GM12878 (cell line): ENCODE data around the gene CDH1. TPM values are rescaled to one million over a fixed set of nuclear protein-coding genes. Genes with fewer than 3 reads are reported as not detected.
A peak's percentile ranks its signal among the peaks of the same experiment; 100 is the strongest.

ENCODE experiments used
- ATAC-seq: fragments of 200-7000 bp; cut with Tn5 transposase; 3 replicates; pipeline ENCODE4 v1.9.1; 2020; ENCODE audit warnings: mild to moderate bottlenecking, moderate library complexity
- BruUV-seq: library from RNA; stranded (reverse); fragments of 400-500 nt; replicated peaks from 2 replicates; lab custom pipeline; 2021; lab: Mats Ljungman, UMichigan
- CTCF ChIA-PET: fragments of 300-600 bp; sonication (Branson Sonifier 250); formaldehyde crosslinking; extraction: SDS; loops from one replicate; lab custom pipeline; 2021; ENCODE audit warnings: inconsistent platforms; lab: Yijun Ruan, JAX
- POLR2A ChIA-PET: fragments of 350-600 bp; formaldehyde crosslinking; extraction: SDS; loops from one replicate; lab custom pipeline; 2021; ENCODE audit warnings: inconsistent platforms; lab: Charles Lee
- RAD21 ChIA-PET: fragments of 300-600 bp; sonication (Branson Sonifier 250); formaldehyde crosslinking; loops from one replicate; lab custom pipeline; 2023; ENCODE audit warnings: antibody characterized with exemption; ENCODE audit not compliant: unreplicated experiment; lab: Charles Lee
- SMC1A ChIA-PET: fragments of 300-600 bp; sonication (Branson Sonifier 250); formaldehyde crosslinking; loops from one replicate; lab custom pipeline; 2023; ENCODE audit not compliant: unreplicated experiment, uncharacterized antibody; lab: Charles Lee
- DNase-seq: peaks from one replicate; pipeline ENCODE4 v3.0.0-alpha.2; 2011; ENCODE audit warnings: low read depth, low spot score
- FAIRE-seq: peaks from 3 replicates; lab custom pipeline; 2011; peaks lifted over from hg19 to GRCh38; lab: Jason Lieb, UNC
- H2AFZ ChIP-seq: 2 replicates; pipeline ENCODE4 v1.6.0; 2011; ENCODE audit warnings: low read depth, low read length, control low read depth; ENCODE audit not compliant: control insufficient read depth
- H3K27ac ChIP-seq: 2 replicates; pipeline ENCODE4 v1.5.1; 2011; ENCODE audit warnings: control low read depth; ENCODE audit not compliant: control insufficient read depth, insufficient read depth
- H3K27me3 ChIP-seq, 2 experiments: replicated peaks in 1 of 2; 2 replicates each; pipeline versions ENCODE4 v1.6.0 to v1.6.1; 2011; ENCODE audit warnings: low read length in 1 of 2; ENCODE audit not compliant: control insufficient read depth in 2 of 2, insufficient read depth in 2 of 2
- H3K36me3 ChIP-seq, 2 experiments: 2 replicates each; pipeline ENCODE4 v1.5.1; 2011; ENCODE audit warnings: low read length in 1 of 2; ENCODE audit not compliant: control insufficient read depth in 2 of 2, insufficient read depth in 2 of 2
- H3K4me1 ChIP-seq: 2 replicates; pipeline ENCODE4 v1.6.1; 2011; ENCODE audit warnings: mild to moderate bottlenecking, low read length, moderate library complexity, mixed read lengths; ENCODE audit not compliant: control insufficient read depth, insufficient read depth
- H3K4me2 ChIP-seq: 2 replicates; pipeline ENCODE4 v1.6.0; 2011; ENCODE audit warnings: control low read depth; ENCODE audit not compliant: control insufficient read depth, insufficient read depth
- H3K4me3 ChIP-seq: fragments of 200-600 bp; sonication (generic); 2 replicates; pipeline ENCODE4 v1.5.1; 2016
- H3K79me2 ChIP-seq: 2 replicates; pipeline ENCODE4 v1.6.0; 2011; ENCODE audit warnings: low read length; ENCODE audit not compliant: control insufficient read depth, insufficient read depth
- H3K9ac ChIP-seq: 2 replicates; pipeline ENCODE4 v1.8.0; 2011; ENCODE audit warnings: low read length, control low read depth, mixed read lengths; ENCODE audit not compliant: control insufficient read depth, insufficient read depth
- H3K9me3 ChIP-seq: replicated peaks from 3 replicates; pipeline ENCODE4 v1.5.1; 2011; ENCODE audit warnings: mild to moderate bottlenecking, low read length; ENCODE audit not compliant: control insufficient read depth, insufficient read depth
- H4K20me1 ChIP-seq: 2 replicates; pipeline ENCODE4 v1.6.0; 2011; ENCODE audit not compliant: control insufficient read depth, insufficient read depth
- EZH2 ChIP-seq: IDR thresholded peaks from 2 replicates; pipeline ENCODE4 v1.6.1; 2012; ENCODE audit warnings: low read depth, mild to moderate bottlenecking, control low read depth, inconsistent platforms, low read length, borderline replicate concordance; ENCODE audit not compliant: control insufficient read depth
- GABPA ChIP-seq: IDR thresholded peaks from 2 replicates; pipeline ENCODE4 v1.6.1; 2014; ENCODE audit warnings: antibody characterized with exemption, low read depth, mild to moderate bottlenecking, inconsistent platforms
- MYB ChIP-seq: fragments of 150-350 bp; IDR thresholded peaks from 2 replicates; pipeline ENCODE4 v1.6.1; 2014; ENCODE audit warnings: mild to moderate bottlenecking, low read depth, low read length, borderline replicate concordance
- POU2F2 ChIP-seq: IDR thresholded peaks from 3 replicates; pipeline ENCODE4 v1.6.1; 2011; ENCODE audit warnings: low read depth, mild to moderate bottlenecking, low read length, borderline replicate concordance
- RUNX3 ChIP-seq: IDR thresholded peaks from 2 replicates; pipeline ENCODE4 v1.6.1; 2012; ENCODE audit warnings: low read length, inconsistent platforms
- ZBED1 ChIP-seq: IDR thresholded peaks from 2 replicates; pipeline ENCODE4 v1.6.1; 2016; ENCODE audit warnings: borderline replicate concordance
- WGBS: methylation state at CpG from one replicate; pipeline ENCODE4 v1.1.6; 2016; ENCODE audit warnings: low lambda C conversion rate; ENCODE audit not compliant: insufficient replicate concordance, insufficient coverage; ENCODE audit errors: missing lambda C conversion rate; 5-methylcytosine and 5-hydroxymethylcytosine counted together
- in situ Hi-C: fragments of 300-500 bp; cut with MboI; formaldehyde crosslinking; loops from 9 replicates; pipeline ENCODE4 v1.14.3; 2018; ENCODE audit warnings: mixed read lengths
- intact Hi-C: fragments of 100-400 bp; cut with micrococcal nuclease; formaldehyde crosslinking; loops from one replicate; pipeline ENCODE4 v1.14.2; 2022; ENCODE audit not compliant: unreplicated experiment
- polyA plus RNA-seq, 11 experiments: library from polyadenylated mRNA; depleted of rRNA in 4 of 11; unstranded in 6 of 11; stranded (reverse) in 5 of 11; fragments of >200 nt; fragmentation: Nextera tagmentation in 4 of 11; fragmentation: Illumina TruSeq in 1 of 11; extraction: Ambion mirVana in 4 of 11; extraction: Trizol in 1 of 11; gene quantifications; 1 replicate in 1 of 11; 2 replicates in 10 of 11; pipeline versions ENCODE4 v1.2.1 to v1.2.3, GENCODE V29; 2011 to 2016; ENCODE audit warnings: inconsistent platforms in 2 of 11, missing spikeins in 2 of 11, low read depth in 1 of 11
- total RNA-seq, 4 experiments: library from RNA; depleted of rRNA in 3 of 4; stranded (reverse); fragments of >200 nt in 3 of 4; fragmentation: Illumina TruSeq in 1 of 4; extraction: Trizol in 1 of 4; gene quantifications; 2 replicates each; pipeline versions ENCODE4 v1.2.1 to v1.2.3, GENCODE V29; 2013 to 2021
- TF ChIP-seq, protein P1 (sequence below): fragments of 450-650 bp; IDR thresholded peaks from 2 replicates; pipeline ENCODE4 v1.6.1; 2014; ENCODE audit warnings: mild to moderate bottlenecking
- TF ChIP-seq, protein P2 (sequence below): fragments of 450-650 bp; IDR thresholded peaks from 2 replicates; pipeline ENCODE4 v1.6.1; 2016; ENCODE audit warnings: mild to moderate bottlenecking, moderate library complexity, borderline replicate concordance
- TF ChIP-seq, protein P3 (sequence below): fragments of 150-350 bp; IDR thresholded peaks from 2 replicates; pipeline ENCODE4 v1.6.1; 2014; ENCODE audit warnings: mild to moderate bottlenecking, low read depth, low read length

CDH1 gene
- total and polyA plus RNA-seq, 10 of the 15 experiments (the other 5 are each of a cell fraction or from before 2014, with no cell fraction given), result 2.2 to 30.6 (median 17.7) TPM

DNA sequence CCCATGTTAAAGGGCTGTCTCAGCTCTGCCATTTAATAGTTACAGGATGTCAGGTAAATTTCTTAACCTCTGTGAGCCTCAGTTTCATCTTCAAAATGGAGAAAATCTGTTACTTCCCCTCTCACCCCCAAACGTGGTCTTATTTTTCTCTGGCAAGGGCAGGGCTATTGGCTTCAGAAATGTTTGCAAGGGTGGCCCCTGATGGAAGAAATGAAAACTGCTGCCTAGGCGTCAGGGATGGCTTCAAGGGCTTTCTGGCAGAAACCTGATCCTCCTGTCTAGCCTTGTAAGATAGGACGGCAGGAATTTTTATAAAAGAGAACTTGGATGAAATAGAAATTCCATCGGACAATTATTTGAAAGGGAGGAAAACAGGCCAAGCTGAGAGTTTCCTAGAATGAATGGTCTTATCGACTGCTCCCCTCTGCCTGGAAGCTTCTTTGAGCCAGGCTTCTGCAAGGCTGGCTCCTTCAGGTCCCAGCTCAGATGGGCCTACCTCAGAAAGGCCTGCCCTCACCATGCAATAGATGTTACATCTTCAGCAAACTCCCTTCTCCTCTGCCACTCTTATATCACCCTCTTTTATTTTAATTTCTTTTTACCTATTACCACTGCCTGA is 63.3 kb downstream of the CDH1 start:
- peak; percentile 99 for ATAC-seq
- BruUV-seq, result no TSS peak
- intact Hi-C loops (loop anchor here (1.0 kb wide), 3 partner anchors 44 to 272 kb away; no protein-coding TSS in a partner anchor), in situ Hi-C loops (loop anchor here (5.0 to 25.0 kb wide), 2 partner anchors 93 to 263 kb away; partner anchors contain the start of gene ZFP90)
- Histone ChIP-seq H2AFZ (peak overlapping the region; percentile 45), H4K20me1 (no peaks in the 10 kb centered on the region), H3K4me1 (no peaks in the 10 kb centered on the region), H3K27ac (0 out of 2 replicates have a peak overlapping the region, but pooled peaks have one; percentile 13), H3K9me3 (no peaks in the 10 kb centered on the region; the same call in 2 of the 3 replicates), H3K4me2 (no peak overlapping the region), H3K36me3 (no peaks in the 10 kb centered on the region), H3K27me3 (no peaks in the 10 kb centered on the region), H3K4me3 (no peak overlapping the region), H3K79me2 (no peaks in the 10 kb centered on the region), H3K9ac (no peak overlapping the region)
- ChIA-PET CTCF (interaction anchor here (0.6 to 3.7 kb wide), 31 partner anchors 9 to 350 kb away, joined by 3 to 41 read pairs (median 5); partner anchors contain the start of gene TANGO6), SMC1A (interaction anchor here (0.6 to 7.2 kb wide), 27 partner anchors 11 to 404 kb away, joined by 3 to 46 read pairs (median 4); no protein-coding TSS in a partner anchor), RAD21 (interaction anchor here (0.5 to 2.8 kb wide), 18 partner anchors 23 to 465 kb away, joined by 3 to 22 read pairs (median 5); no protein-coding TSS in a partner anchor), POLR2A (interaction anchor here (0.7 to 1.0 kb wide), 2 partner anchors 18 to 256 kb away, joined by 3 read pairs; no protein-coding TSS in a partner anchor)
- 26% methylated on average over 5 of the region's 5 CpGs for WGBS
- peak; percentile 87 for FAIRE-seq
- peak; percentile 66 for DNase-seq
- 0 out of 3 replicates have a peak, but pooled peaks have one; percentile 35 for TF ChIP-seq POU2F2
- TF ChIP-seq RUNX3, result peak; percentile 45
- TF ChIP-seq, protein P1, sequence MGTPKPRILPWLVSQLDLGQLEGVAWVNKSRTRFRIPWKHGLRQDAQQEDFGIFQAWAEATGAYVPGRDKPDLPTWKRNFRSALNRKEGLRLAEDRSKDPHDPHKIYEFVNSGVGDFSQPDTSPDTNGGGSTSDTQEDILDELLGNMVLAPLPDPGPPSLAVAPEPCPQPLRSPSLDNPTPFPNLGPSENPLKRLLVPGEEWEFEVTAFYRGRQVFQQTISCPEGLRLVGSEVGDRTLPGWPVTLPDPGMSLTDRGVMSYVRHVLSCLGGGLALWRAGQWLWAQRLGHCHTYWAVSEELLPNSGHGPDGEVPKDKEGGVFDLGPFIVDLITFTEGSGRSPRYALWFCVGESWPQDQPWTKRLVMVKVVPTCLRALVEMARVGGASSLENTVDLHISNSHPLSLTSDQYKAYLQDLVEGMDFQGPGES, result no peak
- no peak for TF ChIP-seq MYB
- TF ChIP-seq GABPA, result no peak
- TF ChIP-seq EZH2, result no peak
- TF ChIP-seq, protein P2, sequence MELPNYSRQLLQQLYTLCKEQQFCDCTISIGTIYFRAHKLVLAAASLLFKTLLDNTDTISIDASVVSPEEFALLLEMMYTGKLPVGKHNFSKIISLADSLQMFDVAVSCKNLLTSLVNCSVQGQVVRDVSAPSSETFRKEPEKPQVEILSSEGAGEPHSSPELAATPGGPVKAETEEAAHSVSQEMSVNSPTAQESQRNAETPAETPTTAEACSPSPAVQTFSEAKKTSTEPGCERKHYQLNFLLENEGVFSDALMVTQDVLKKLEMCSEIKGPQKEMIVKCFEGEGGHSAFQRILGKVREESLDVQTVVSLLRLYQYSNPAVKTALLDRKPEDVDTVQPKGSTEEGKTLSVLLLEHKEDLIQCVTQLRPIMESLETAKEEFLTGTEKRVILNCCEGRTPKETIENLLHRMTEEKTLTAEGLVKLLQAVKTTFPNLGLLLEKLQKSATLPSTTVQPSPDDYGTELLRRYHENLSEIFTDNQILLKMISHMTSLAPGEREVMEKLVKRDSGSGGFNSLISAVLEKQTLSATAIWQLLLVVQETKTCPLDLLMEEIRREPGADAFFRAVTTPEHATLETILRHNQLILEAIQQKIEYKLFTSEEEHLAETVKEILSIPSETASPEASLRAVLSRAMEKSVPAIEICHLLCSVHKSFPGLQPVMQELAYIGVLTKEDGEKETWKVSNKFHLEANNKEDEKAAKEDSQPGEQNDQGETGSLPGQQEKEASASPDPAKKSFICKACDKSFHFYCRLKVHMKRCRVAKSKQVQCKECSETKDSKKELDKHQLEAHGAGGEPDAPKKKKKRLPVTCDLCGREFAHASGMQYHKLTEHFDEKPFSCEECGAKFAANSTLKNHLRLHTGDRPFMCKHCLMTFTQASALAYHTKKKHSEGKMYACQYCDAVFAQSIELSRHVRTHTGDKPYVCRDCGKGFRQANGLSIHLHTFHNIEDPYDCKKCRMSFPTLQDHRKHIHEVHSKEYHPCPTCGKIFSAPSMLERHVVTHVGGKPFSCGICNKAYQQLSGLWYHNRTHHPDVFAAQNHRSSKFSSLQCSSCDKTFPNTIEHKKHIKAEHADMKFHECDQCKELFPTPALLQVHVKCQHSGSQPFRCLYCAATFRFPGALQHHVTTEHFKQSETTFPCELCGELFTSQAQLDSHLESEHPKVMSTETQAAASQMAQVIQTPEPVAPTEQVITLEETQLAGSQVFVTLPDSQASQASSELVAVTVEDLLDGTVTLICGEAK, result no peak
- TF ChIP-seq, protein P3, sequence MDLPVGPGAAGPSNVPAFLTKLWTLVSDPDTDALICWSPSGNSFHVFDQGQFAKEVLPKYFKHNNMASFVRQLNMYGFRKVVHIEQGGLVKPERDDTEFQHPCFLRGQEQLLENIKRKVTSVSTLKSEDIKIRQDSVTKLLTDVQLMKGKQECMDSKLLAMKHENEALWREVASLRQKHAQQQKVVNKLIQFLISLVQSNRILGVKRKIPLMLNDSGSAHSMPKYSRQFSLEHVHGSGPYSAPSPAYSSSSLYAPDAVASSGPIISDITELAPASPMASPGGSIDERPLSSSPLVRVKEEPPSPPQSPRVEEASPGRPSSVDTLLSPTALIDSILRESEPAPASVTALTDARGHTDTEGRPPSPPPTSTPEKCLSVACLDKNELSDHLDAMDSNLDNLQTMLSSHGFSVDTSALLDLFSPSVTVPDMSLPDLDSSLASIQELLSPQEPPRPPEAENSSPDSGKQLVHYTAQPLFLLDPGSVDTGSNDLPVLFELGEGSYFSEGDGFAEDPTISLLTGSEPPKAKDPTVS, result no peak
- no peak for TF ChIP-seq ZBED1
